Measurements from ENCODE around the gene TSKS.

The TSKS gene

GRCh38 chr19:49792829-49793560 lies 29.9 kb upstream of the TSKS start:
- DNase-seq = no peak

GRCh38 chr19:49791776-49792445 lies 28.8 kb upstream of the TSKS start:
- no peak for DNase-seq

GRCh38 chr19:49790866-49791265 lies 27.8 kb upstream of the TSKS start:
- DNase-seq = no peak

GRCh38 chr19:49788857-49789256 lies 25.8 kb upstream of the TSKS start:
- no peak for DNase-seq

- DNase-seq = no peak
Measured at GRCh38 chr19:49787746-49788145, 24.6 kb upstream of the TSKS start.

- DNase-seq = no peak
Measured at GRCh38 chr19:49786376-49786820, 23.3 kb upstream of the TSKS start.

GRCh38 chr19:49782515-49782914 lies 19.4 kb upstream of the TSKS start:
- no peak for DNase-seq

- DNase-seq = no peak
Measured at GRCh38 chr19:49781394-49781793, 18.3 kb upstream of the TSKS start.

- DNase-seq = no peak
Measured at GRCh38 chr19:49780861-49781260, 17.8 kb upstream of the TSKS start.

- no peak for DNase-seq
Measured at GRCh38 chr19:49779731-49780555, 16.8 kb upstream of the TSKS start.

- DNase-seq = no peak
Measured at GRCh38 chr19:49776371-49776764, 13.3 kb upstream of the TSKS start.

GRCh38 chr19:49775742-49776370 lies 12.8 kb upstream of the TSKS start:
- no peak for DNase-seq

GRCh38 chr19:49774969-49775368 lies 11.9 kb upstream of the TSKS start:
- no peak for DNase-seq

- DNase-seq = no peak
Measured at GRCh38 chr19:49773663-49774350, 10.7 kb upstream of the TSKS start.

- DNase-seq = no peak
Measured at GRCh38 chr19:49772850-49773432, 9.8 kb upstream of the TSKS start.

GRCh38 chr19:49771674-49772139 lies 8.6 kb upstream of the TSKS start:
- DNase-seq = no peak

- DNase-seq = no peak
Measured at GRCh38 chr19:49770529-49770928, 7.4 kb upstream of the TSKS start.

- DNase-seq = no peak
Measured at GRCh38 chr19:49767967-49768581, 5.0 kb upstream of the TSKS start.

- no peak for DNase-seq
Measured at GRCh38 chr19:49767381-49767780, 4.3 kb upstream of the TSKS start.

GRCh38 chr19:49766930-49767299 lies 3.8 kb upstream of the TSKS start, which contains the start of gene AP2A1:
AP2A1 (plus strand) TSS chr19:49767001; CDS start chr19:49767134, 133 bp downstream.
- no peak for DNase-seq
